ENCODE results near the gene PCP4L1. TPM values are rescaled to one million over a fixed set of nuclear protein-coding genes. Genes with fewer than 3 reads are reported as not detected.
A peak's percentile ranks its signal among the peaks of the same experiment; 100 is the strongest.
"Not testable (repeated sequence)": the region's sequence is repeated elsewhere in the genome, so short reads cannot be mapped to it uniquely, and the experiment has no call there.

Gene PCP4L1
- total RNA-seq, 1 donor from 2014 or later, result 8.2 TPM

GRCh38 chr1:161228032-161228431 lies 30.5 kb upstream of the PCP4L1 start:
- DNase-seq (ENCODE audit: low spot score), result no peak

- DNase-seq (ENCODE audit: low spot score), result no peak
Observed at GRCh38 chr1:161229896-161230295, 28.6 kb upstream of the PCP4L1 start.

- DNase-seq (ENCODE audit: low spot score), result no peak
Observed at GRCh38 chr1:161230762-161231161, 27.8 kb upstream of the PCP4L1 start.

GRCh38 chr1:161233102-161233501 lies 25.4 kb upstream of the PCP4L1 start:
- DNase-seq (ENCODE audit: low spot score), result no peak

- no peak for DNase-seq (ENCODE audit: low spot score)
Observed at GRCh38 chr1:161235957-161236775, 22.4 kb upstream of the PCP4L1 start.

- no peak for DNase-seq (ENCODE audit: low spot score)
Observed at GRCh38 chr1:161238039-161238473, 20.5 kb upstream of the PCP4L1 start, which contains the start of gene NR1I3. Gene NR1I3, minus strand, starts transcription at chr1:161238203. Its CDS starts 1,638 bp downstream, at chr1:161236565.

- DNase-seq (ENCODE audit: low spot score), result no peak
Observed at GRCh38 chr1:161241682-161242081, 16.9 kb upstream of the PCP4L1 start.

- DNase-seq (ENCODE audit: low spot score), result no peak
Observed at GRCh38 chr1:161242313-161242712, 16.2 kb upstream of the PCP4L1 start.

- no peak for DNase-seq (ENCODE audit: low spot score)
Observed at GRCh38 chr1:161244888-161245287, 13.7 kb upstream of the PCP4L1 start.

GRCh38 chr1:161250100-161250499 lies 8.4 kb upstream of the PCP4L1 start:
- not testable (repeated sequence) for DNase-seq (ENCODE audit: low spot score)

- no peak for DNase-seq (ENCODE audit: low spot score)
Observed at GRCh38 chr1:161250829-161251228, 7.7 kb upstream of the PCP4L1 start.

- DNase-seq (ENCODE audit: low spot score), result no peak
Observed at GRCh38 chr1:161251579-161251978, 7.0 kb upstream of the PCP4L1 start.

- not testable (repeated sequence) for DNase-seq (ENCODE audit: low spot score)
Observed at GRCh38 chr1:161255302-161255701, 3.2 kb upstream of the PCP4L1 start.

- DNase-seq (ENCODE audit: low spot score), result not testable (repeated sequence)
Observed at GRCh38 chr1:161255955-161256520, 2.5 kb upstream of the PCP4L1 start.

- DNase-seq (ENCODE audit: low spot score), result not testable (repeated sequence)
Observed at GRCh38 chr1:161257109-161257508, 1.4 kb upstream of the PCP4L1 start.

GRCh38 chr1:161259345-161259702 lies 779 bp downstream of the PCP4L1 start:
- no peak for DNase-seq (ENCODE audit: low spot score)

- no peak for DNase-seq (ENCODE audit: low spot score)
Observed at GRCh38 chr1:161259765-161260164, 1.2 kb downstream of the PCP4L1 start.

GRCh38 chr1:161260376-161261260 lies 2.1 kb downstream of the PCP4L1 start:
- DNase-seq (ENCODE audit: low spot score), result peak; percentile 75

GRCh38 chr1:161261261-161262235 lies 3.0 kb downstream of the PCP4L1 start:
- DNase-seq (ENCODE audit: low spot score), result peak; percentile 23

GRCh38 chr1:161265305-161265704 lies 6.8 kb downstream of the PCP4L1 start:
- DNase-seq (ENCODE audit: low spot score), result no peak

GRCh38 chr1:161266202-161266601 lies 7.7 kb downstream of the PCP4L1 start:
- DNase-seq (ENCODE audit: low spot score), result no peak

All from umbilical cord (tissue), 2 donors.